Stimulated activated CD4-positive, alpha-beta T cell treated with anti-CD3 and anti-CD28 coated beads, TNF-alpha, amount 100 ng/mL, for 24 hours (primary cell): ENCODE measurements around the gene CEP85.
A peak's percentile ranks its signal among the peaks of the same experiment; 100 is the strongest.
"Not testable (repeated sequence)": the region's sequence is repeated elsewhere in the genome, so short reads cannot be mapped to it uniquely, and the experiment has no call there.

ENCODE experiments used
- DNase-seq, 3 experiments: peaks; one replicate each; pipeline ENCODE4 v3.0.0-alpha.2; 2020; ENCODE audit warnings: low read depth in 3 of 3

The CEP85 gene

DNA sequence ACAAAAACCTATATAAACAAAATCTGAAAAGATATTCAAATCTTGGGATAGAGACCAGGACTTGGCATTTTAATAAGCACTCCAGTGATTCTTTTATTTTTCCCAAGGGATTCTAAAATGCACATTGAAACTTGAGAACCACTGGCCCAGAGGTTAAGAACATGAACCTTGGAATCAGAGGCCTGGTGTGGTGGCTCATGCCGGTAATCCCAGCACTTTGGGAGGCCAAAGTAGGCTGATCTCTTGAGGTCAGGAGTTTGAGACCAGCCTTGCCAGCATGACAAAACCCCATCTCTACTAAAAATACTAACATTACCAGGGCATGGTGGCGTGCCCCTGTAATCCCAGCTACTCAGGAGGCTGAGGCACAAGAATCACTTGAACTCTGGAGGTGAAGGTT lies 12.9 kb upstream of the CEP85 start:
- no peak for DNase-seq

DNA sequence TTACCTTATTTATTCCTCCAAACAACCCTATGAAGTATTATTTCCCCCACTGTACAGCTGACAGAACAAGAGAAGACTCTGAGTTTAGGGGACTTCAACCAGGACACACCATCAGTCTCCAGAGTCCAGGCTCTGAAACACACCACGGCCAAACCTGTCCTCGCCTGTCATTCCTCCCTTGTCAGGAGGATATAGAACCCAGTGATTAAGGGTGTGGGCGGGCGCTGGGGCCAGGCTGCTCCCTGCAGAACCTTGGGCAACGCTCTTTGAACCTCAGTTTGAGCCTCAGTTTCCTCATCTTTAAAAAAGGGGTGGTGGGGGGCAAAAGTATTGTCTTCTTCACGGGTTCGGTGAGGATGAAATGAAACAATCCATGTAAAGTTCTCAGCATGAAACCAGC lies 9.4 kb upstream of the CEP85 start:
- DNase-seq: no peak

DNA sequence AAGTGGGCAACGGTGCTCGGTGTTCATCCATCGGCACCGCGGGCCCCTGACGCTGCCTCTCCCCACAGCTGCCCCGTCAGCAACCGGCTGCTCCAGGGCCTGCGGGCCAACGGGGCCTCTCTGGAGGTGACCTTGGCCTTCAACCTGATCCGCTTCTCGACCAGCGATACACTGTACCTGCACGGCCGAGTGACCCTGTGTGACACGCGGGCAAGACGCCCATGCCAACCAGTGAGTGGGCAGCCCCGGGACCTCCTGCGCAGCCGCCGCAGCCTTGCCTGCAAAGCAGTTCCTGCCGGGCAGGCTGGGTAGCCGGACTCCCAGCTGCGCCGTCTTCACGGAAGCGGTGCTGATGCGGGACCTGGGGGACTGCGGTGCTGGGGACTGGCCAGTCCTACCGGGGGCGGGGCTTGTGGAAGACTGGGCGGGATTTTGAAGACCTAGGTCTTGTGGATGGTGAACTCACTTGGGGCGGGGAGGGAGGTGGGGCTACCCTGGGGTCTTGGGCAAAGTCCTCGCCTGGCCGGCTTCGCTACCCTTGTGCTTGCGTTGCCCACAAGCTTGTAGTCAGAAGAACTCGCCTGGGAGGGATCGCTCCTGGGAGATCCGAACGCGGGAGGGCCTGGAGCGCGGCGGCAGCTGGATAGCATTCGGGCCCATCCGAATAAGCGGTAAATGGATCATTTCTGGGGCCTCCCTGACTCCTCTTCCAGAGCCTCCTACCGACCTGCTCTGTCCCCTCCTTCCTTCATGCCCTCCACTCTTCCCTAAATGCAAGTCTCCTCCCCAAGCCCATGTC lies 8.8 kb upstream of the CEP85 start:
- peak in 1 of 3 experiments; percentile 63 for DNase-seq

DNA sequence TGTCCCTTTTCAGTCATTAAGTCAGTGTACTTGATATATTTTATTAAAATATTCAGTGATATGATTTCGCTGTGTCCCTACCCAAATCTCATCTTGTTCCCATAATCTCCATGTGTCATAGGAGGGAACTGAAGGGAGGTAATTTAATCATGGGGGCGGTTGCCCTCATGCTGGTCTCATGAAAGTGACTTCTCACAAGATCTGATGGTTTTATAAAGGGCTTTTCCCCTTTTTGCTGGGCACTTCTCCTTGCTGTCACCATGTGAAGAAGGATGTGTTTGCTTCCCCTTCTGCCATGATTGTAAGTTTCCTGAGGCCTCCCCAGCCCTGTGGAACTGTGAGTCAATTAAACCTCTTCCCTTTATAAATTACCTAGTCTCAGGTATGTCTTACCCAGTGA lies 3.3 kb upstream of the CEP85 start:
- DNase-seq: not testable (repeated sequence)

DNA sequence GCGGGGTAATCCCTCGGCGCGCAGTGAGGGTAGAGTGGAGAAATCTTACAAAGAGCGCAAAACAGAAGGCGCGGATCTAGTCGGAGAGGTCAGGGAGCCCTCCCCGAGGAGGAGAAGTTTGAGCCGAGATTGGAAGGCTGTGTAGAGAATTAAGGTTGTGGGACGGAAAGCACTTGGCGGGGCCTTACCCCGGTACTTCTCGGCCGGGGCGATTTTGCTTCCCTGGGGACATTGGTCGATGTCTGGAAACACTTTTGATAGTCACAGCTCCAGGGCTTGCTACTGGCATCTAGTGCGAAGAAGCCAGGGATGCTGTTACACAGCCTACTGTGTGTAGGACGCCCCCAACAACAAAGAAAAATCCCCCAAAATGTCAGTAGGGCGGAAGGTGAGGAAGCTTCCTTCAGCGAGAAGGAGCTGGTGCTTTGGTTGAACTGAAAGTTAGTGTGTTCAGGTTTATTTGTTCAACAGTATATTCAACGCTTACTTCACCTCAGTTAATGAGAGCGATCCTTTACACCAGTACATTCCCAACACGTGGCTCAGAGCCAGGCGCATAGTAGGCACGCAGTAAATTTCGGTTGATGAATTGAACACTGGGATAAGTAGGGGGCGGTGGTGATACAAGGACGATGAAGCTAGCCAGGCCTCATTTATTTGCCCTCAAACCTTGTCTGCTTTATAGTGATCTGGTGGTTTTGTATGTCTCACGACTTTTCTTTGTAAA lies 807 bp downstream of the CEP85 start:
- no peak for DNase-seq

DNA sequence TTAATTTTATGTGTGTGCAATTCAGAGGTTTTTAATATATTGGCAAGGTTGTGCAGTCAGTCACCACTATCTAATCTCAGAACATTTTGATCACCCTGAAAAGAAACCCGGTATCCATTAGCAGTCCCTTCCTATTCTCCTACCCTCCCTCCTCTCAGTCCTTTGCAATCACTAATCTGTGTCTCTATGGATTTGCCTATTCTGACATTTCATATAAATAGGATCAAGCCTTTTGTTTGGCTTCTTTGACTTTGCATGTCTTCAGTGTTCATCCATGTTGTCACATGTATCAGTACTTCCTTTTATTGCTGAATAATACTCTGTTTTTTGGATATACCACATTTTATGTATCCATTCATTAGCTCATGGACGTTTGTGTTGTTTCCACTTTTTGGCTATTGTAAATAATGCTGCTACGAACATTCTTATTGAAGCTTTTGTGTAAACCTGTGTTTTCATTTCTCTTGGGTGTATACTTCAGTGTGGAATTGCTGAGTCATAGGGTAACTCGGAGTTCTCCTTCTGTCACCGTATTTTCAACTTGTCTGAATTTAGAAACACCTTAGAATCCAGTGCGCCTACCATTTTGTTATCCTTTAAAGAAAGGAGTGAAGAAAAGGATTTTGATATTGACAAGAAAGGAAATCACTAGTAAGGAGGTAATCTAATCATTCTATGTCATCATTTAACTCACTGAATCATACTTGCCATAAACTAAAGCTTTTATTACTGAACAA lies 3.4 kb downstream of the CEP85 start:
- DNase-seq: no peak

DNA sequence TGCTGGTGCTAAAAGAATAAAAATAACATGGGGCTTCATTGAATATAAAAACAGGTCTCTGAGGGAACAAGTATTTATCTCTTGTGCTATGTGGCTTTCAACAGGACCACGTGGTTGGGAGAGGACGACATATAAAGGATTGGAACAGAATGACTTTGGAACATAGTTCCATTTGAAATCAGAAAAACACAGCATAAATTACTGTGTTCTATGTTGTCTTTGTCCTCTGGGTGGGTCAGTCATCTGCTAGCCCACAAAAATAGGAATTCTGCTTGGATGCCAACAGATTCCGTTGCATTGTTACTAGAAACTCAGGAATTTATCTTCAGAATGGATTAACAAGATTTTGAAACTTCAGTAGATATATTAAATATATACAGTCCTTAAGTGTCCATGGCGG lies 5.9 kb downstream of the CEP85 start:
- no peak for DNase-seq

DNA sequence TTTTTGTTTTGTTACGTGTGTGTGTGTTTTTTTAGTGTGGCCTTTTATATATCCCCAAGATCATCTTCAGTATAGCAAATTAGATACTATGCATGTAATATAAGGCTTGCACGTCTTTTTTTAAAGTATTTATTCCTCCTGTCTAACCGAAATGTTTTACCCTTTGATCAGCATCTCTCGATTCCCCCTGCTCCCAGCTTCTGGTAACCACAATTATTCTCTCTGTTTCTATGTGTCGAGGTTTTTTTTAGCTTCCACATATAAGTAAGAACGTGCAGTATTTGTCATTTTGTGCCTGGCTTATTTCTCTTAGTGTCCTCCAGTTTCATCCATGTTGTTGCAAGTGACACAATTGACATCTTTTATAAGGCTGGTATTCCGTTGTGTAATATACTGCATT lies 18.7 kb downstream of the CEP85 start:
- DNase-seq: no peak

DNA sequence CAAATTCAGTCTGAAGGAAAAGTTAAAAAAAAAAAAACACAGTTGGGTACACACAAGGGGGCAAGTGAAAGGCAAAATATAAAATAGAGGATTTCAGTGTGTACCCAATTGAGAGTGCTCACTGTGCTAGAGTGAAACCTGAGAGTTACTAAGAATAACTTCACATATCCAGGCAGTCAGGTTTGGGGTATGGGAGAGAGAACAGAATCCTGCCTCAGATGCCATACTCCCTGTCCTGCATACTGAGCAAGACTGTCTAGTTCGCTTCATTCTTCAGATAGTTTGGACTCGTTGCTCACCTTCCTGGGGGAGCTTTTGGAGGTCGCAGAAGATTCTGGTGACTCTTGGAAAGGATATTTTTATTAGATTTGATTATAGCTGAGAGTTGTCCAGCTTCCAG lies 20.4 kb downstream of the CEP85 start:
- DNase-seq: no peak

DNA sequence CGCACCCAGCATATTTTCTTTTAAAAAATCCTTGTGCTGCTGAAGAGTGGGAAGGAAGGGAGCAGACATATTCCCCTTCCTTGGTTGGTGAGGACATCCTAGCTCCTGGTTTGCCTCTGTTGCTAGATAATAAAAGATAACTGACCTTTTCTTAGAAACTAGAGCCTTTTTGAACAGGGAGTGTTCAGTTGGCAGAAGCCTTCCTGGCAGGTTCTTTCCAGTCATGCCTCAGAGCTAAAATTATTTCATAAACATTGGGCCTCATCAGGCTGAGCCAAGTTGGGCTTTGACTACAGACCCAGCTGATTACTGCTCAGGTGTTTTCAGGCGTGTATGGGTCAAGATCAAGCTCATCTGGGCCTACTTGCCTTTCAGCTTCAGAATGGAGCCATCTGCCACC lies 23.2 kb downstream of the CEP85 start:
- no peak for DNase-seq

DNA sequence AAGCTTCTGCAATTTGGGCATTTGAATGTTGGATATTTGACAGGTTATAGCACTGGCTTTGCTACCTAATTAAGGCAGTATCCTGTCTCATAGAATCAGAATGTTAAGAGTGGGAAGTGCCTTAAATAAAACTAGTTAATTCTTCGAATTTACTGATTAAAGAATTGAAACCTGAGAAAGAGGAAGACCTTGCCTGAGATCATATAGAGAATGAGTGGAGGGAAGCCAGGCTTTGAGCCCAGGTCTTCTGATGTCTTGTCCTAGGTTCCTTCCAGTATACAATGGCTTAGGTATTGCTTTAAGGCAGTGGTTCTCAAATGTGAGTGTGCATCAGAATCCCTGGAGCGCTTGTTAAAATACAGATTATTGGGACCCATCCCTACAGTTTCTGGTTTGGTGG lies 25.0 kb downstream of the CEP85 start:
- no peak for DNase-seq

DNA sequence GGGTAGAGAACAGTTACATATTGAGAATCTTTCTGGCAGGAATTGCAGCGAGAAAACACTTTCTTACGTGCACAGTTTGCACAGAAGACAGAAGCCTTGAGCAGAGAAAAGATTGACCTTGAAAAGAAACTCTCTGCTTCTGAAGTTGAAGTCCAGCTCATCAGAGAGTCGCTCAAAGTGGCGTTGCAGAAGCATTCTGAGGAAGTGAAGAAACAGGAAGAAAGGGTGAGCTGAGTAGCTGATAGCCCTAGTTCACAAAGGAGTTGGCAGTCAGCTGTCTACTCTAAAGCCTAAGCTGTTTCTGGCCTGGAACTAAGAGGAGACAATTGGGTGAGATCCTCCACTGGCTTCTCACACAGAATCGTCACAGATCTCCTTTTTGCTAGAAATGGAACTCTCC lies 25.6 kb downstream of the CEP85 start:
- DNase-seq: no peak

DNA sequence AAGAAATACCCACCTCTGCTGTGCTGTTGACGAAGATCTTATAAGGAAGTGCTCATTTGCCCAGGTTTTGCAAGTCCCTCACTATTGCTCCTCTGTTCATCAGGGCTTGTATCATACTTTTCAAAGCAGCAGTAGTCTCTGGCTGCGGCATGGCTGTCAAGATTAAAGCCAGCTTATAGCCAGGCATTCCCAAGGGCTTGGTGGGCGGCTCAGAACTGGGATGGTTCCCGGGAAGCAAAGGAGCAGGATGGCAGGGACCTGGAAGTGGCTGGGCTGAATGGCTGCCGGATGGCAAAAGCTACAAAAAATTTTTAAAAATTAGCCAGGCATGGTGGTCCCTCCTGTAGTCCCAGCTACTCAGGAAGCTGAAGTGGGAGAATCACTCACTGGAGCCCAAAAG lies 29.2 kb downstream of the CEP85 start:
- no peak for DNase-seq

DNA sequence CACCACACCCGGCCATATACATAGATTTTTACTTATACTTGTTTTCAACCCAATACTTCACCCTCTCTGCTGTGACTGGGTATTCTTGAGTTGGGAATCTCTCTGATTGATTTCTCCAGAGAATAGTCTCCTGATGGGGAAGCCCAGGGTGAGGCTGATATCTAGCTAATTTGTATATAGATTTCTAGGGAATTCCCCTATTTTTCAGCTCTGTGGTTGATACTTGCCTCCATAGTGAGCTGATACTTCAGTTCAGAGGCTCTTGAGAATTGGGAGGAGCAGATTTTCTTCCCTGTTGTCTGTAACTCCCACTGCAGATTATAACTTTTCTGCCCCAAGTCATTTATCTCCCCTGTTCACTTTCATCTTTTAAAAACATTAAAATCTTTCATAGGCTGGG lies 31.4 kb downstream of the CEP85 start:
- DNase-seq: no peak

DNA sequence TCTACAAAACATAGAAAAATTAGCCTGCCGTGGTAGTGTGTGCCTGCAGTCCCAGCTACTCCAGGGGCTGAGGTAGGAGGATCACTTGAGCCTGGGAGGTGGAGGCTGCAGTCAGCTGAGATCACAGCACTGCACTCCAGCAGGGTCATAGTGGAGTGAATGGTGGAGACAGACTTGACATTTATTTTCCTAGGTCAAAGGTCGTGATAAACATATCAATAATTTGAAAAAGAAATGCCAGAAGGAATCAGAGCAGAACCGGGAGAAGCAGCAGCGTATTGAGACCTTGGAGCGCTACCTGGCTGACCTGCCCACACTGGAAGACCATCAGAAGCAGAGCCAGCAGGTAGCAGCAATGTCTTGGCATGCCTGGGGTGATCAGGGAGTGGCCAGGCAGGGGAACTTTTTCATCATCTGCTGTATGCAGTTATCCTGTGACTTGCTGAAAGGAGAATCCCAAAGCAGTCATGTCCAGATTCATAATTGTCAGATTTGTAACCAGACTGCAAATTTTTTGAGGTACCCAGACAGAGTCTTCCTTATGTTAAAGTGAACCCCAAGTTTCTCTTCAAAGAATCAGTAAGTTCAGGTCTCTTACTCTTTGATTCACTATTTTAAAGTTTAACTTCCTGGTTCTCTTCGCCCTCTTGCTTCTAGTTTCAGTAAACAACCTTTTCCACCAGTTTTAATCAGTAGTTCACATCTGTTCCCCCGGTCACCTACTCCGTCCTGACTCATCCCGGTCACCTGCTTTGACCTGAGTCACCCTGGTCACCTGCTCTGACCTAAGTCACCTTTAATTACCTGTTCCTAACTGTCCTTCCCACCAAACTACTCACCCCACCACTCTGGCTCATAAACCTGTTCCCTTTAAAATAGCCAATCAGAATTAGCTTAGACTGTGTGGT lies 34.5 kb downstream of the CEP85 start:
- DNase-seq: no peak

DNA sequence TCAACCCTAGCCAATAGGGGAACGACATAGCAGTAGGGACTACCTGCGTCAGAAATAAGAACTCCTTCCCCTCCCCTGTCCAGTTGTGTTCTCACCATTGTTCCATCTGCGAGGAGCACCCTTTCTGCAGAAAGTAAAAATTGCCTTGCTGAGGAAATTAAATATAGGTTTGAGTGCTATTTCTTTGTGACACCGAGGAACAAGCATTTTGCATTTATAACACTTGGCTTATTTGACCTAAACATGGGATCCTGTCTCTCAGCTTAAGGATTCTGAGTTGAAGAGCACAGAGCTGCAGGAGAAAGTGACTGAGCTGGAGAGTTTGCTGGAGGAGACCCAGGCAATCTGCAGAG lies 35.2 kb downstream of the CEP85 start:
- no peak for DNase-seq

DNA sequence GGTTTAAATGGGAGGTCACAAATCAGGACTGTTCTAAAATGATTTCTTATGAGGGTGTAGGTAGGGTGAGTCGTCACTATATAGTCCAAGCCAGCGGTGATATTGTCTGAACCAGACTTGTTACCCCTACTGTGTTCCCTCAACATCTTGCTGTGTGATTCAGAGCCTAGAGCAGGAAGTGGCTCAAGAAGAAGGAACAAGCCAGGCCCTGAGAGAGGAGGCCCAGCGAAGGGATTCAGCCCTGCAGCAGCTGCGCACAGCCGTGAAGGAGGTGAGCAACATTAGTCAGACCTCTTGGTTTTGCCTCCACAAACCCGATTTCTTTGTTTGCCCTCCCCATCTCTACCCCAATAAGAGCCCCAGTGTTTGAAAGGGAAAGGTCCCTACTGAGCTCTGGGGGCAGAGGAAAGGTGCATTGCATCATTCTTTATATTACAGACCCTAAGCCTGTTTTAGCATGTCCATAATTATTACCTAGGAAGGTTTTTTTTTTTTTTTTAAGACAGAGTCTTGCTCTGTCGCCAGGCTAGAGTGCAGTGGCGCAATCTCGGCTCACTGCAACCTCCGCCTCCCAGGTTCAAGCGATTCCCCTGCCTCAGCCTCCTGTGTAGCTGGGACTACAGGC lies 40.9 kb downstream of the CEP85 start:
- no peak for DNase-seq

DNA sequence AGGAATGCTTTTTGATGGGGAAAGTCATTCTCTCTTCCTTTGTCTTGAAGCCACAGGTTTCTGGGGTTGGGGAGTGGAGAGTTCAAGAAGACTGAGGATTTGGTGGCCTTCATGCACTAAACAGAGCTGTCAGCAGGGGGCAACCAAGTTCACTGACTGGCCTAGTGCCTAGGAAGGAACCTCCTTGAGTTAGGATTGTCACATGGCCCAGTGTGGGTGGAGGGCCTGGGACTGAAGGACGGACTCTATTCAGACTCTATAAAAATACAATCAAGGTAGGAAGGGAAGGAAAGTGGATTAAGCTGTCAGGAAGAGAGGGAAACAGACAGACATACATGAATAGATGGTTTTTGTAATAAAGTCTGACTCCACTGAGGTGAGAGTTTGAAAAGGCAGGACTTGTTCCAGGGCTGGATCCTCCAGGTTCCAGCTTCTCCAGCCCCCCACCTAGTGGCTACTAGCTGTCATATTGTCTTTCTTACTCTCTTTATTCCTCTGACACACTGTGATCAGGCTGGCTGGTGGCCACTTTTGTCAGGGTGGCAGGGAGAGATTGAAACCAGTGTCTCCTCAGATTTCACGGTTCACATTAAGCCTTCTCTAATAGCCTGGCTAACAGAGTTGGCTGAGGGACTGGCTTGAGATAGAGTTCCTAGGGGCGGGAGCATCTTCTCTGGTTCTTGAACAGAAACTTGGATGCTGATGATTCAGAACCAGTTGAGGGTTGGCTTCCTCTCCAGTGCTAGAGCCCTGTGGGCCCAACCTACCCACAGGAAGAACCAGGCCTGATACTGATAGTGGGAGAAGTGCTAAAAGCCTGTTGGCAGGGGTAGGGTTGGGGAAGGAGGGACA lies 41.8 kb downstream of the CEP85 start:
- DNase-seq: peak in 2 of 3 experiments; percentile 67 to 80

DNA sequence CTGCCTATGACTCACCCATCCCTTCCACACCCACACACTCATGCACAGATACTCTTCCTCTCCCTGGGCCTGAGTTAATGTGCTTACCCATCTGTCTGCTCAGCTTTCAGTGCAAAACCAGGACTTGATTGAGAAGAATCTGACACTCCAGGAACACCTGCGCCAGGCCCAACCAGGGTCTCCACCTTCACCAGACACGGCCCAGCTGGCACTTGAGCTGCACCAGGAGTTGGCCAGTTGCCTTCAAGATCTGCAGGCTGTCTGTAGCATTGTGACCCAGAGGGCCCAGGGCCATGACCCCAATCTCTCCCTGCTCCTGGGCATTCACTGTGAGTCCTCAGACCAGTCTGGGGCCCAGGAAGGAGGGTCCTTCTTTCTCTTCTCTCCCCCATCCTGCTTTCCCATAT lies 42.4 kb downstream of the CEP85 start:
- no peak for DNase-seq

DNA sequence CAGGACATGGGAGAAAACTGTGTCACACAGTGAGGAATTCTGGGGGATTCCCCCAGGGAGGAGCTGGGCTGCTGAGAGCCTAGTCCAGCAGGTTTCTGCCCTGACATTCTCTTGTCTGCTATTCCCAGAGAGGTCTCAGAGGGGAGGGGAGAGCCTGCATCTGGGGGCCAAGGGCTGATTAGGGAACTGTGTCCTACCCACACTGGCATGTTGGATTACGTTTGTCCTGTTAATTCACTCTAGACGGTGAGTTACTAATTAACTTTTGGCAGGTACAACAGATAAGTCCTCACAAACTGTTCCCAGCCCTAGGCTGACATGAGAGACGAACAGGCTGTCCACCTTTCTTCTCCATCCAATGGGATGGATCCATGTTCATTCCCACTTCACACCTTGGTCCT lies 43.3 kb downstream of the CEP85 start:
- no peak for DNase-seq
